Fibroblast of upper back skin (primary cell): Measurements from ENCODE around the gene PKLR.
A peak's percentile ranks its signal among the peaks of the same experiment; 100 is the strongest.

ENCODE experiments used
- DNase-seq: peaks from one replicate; pipeline ENCODE4 v3.0.0-alpha.2; 2013

Gene PKLR

DNA sequence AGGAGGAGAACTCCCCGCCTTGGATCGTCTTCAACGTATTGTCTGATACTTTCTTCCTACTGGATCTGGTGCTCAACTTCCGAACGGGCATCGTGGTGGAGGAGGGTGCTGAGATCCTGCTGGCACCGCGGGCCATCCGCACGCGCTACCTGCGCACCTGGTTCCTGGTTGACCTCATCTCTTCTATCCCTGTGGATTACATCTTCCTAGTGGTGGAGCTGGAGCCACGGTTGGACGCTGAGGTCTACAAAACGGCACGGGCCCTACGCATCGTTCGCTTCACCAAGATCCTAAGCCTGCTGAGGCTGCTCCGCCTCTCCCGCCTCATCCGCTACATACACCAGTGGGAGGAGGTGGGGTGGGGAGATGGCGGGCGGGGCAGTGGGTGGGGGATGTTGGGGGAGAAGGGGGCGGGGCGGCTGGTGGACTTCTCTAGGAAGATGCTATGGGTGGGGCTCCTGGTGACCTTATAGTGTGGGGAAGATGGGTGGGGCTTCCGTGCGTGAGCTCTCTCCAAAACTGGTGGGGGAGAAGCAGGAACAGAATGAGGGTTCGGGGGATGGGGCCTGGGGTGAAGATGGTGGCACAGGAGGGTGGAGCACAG, 18.6 kb downstream of the PKLR start:
- no peak for DNase-seq

DNA sequence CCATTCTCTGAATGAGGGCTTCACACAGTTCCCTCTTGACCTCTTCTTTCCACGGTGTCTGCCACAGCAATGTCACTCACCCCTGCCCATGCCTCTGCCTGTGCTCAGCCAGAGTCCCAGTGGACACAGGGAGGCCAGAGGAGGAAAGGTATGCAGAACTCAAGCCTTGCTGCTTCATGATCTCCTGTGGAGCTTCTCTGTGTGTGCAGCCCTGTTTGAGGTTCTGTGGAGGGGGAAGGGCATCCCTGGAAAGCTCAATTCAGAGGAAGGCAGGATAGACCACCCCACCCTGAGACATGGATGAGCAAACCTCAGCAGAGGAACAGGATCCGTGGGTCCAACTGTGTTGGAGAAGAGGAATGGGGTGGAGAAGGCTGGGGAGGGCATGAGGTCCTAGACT, 22.0 kb downstream of the PKLR start:
- no peak for DNase-seq

DNA sequence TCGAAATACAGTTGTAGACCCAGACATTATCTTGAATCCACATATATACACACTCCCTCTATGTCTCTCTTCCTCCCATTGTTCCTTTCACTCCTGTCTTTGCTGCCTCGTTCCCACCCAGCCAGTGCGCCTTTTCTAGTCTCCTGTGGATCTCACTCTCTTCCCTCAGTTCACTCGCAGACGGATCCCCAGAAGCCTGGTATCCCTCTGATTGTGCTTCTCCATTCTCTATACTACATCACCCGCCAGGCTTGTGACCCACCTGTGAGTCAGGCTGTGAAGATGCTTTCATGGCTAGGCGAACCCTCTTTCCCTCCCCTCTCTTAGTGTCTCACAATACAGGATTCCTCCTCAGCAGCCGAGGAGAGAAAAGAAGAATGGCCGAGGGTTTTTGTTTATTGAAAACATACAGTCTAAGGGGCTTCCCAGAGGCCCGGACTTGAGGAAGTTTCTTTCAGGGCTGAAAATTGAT, 22.5 kb downstream of the PKLR start:
- no peak for DNase-seq

- DNase-seq: peak; percentile 19
These were observed 23.1 kb downstream of the PKLR start for GRCh38 chr1:155277902-155278688.

DNA sequence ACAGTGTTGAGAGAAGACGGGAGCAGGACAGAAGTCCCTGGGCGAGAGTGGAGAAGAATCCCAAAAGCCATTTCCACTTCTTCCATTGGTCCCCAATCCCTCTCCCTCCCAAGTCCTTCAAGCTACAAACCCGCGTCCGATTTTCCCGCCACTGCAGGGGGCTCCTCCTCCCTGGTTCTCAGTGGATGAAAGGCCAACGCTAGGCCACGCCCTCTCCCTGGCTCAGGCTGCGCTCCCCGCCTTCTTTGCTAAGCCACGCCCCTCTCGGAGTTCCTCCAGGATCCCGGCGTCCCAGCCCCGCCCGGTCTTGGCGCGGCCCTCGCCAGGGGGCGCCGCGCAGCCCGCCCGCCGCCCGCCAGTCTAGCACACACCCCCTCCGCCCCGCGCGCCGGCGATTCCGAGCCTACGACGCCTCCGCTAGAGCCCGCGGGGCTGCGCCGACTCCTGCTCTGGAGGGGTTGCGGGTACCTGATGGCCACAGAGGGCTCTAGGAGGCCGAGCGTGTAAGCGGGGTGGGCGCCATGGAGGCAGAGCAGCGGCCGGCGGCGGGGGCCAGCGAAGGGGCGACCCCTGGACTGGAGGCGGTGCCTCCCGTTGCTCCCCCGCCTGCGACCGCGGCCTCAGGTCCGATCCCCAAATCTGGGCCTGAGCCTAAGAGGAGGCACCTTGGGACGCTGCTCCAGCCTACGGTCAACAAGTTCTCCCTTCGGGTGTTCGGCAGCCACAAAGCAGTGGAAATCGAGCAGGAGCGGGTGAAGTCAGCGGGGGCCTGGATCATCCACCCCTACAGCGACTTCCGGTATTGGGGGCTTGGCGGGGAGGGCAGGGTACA, 24.0 kb downstream of the PKLR start, which contains the start of gene HCN3:
TSS of gene HCN3 (plus strand) at position 394 of the 832 bp plus-strand sequence. CDS start at position 522, 128 bp downstream.
- DNase-seq: peak; percentile 94

GRCh38 chr1:155273343-155274245, 27.6 kb downstream of the PKLR start, which contains the start of gene CLK2:
Gene CLK2, minus strand, starts transcription at chr1:155273504. Its CDS starts 2,527 bp downstream, at chr1:155270977.
- peak; percentile 95 for DNase-seq

DNA sequence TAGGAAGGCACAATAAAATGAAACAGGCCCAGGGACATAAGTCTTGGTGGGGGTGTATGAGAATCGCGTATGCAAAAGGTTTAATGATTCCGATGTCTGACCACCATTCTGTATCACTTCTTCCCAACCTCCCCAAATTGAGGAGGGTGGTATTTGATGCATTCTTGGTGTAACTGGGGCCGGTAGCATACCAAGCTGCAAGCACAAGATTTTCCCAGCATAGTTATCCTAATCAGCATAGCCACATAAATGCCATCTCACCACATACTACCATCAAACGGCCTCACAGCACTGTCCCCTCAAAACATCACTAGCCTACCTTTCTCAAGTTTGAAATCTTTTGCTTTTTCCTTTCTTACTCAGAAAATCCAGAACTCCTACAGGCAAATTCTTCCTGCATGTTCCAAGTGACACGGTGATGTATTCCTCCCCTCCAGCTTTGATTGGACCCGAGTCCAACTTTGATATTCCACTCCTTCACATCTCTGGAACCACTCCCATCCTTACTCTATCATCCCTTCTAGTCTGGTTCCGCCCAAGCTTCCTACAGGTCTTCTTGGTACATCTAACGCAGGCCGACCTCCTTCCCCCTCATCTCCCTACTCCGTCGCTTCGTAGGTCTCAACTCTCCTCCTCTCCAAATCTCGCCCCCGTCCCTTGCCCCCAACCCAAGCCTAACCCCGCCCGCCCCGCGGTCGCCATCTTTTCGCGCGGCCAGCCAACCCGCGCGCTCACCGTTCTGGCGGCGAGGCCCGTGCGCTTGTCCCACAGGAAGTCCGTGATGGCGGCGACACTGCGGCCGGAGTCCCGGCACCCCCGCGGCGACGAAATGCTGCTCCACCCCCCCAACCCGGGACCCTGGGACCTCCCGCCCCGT, 28.5 kb downstream of the PKLR start:
- peak; percentile 56 for DNase-seq

DNA sequence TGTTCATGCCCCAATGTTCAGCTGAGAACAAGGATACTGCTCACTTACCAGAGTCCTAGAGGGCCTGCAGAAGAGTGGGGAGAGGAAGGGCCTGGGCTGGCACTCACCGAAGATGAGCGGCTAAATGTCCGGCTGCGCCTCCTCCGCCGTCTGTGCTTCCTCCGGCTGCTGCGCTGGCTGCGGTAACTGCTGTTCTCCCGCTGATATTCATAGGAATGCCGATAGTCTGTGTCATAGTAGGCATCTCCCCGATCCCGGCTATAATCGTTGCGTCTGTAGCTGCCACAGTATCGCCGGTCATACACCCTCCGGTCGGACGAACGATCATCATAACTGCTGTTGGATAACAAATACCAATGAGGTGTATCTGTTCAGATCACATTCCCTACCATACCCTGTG, 31.9 kb downstream of the PKLR start:
- no peak for DNase-seq

DNA sequence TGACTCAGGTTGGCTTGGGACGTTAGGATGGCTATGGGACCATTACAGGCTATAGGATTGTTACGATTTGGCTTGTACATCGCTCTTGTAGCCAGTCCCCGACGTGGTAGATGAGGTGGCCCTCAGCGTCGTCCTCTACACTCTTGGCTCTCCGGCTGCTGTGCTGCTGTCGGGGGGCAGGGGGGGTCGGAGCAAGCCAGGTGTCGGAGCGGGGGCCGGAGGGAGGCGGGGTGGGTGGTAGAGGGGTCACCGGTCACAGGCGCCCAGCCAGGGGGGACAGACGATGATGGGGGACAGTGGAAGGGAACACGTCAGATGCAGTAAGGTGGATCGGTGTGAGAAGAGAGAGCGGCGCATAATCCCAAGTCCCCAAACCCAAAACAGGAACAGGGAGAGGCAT, 32.6 kb downstream of the PKLR start:
- no peak for DNase-seq

- DNase-seq: no peak
These were observed 33.9 kb downstream of the PKLR start for GRCh38 chr1:155267373-155267772.

DNA sequence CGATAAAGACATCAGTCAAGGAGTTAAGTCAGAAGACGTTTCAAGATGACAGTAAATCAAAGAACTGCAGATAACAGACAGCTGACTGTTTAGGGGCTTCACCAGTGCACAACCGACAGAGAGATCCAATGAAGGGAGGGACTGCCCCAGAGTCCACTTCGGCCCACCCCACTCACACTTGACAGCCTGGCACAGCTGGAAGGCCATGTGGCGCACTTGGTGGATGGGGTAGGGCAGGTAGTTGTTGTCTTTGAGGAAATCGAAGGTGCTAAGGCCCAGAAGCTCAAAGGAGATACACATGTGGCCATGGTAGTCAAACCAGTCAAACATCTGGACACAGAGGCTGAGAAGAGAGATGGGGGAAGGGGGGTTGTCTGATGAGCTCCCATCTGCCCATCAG, 34.7 kb downstream of the PKLR start:
- DNase-seq: no peak

DNA sequence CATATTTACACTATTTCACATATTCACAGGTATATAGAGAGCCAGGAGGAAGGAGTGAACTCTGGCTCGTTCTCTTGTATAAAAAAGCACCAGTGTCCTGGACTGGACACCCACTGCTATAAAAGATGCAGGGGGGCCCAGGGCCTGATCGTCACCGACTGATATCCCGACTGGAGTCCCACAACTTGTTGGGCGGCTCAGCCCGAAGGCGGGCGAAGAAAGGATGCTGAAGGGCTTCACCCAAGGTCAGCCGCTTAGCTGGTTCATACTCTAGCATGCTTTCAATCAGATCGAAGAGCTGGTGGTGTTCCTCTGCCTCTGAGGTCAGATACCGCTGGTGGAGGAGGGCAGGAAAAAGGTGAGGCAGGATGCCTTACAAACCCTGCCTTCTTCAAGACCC, 38.2 kb downstream of the PKLR start:
- no peak for DNase-seq

DNA sequence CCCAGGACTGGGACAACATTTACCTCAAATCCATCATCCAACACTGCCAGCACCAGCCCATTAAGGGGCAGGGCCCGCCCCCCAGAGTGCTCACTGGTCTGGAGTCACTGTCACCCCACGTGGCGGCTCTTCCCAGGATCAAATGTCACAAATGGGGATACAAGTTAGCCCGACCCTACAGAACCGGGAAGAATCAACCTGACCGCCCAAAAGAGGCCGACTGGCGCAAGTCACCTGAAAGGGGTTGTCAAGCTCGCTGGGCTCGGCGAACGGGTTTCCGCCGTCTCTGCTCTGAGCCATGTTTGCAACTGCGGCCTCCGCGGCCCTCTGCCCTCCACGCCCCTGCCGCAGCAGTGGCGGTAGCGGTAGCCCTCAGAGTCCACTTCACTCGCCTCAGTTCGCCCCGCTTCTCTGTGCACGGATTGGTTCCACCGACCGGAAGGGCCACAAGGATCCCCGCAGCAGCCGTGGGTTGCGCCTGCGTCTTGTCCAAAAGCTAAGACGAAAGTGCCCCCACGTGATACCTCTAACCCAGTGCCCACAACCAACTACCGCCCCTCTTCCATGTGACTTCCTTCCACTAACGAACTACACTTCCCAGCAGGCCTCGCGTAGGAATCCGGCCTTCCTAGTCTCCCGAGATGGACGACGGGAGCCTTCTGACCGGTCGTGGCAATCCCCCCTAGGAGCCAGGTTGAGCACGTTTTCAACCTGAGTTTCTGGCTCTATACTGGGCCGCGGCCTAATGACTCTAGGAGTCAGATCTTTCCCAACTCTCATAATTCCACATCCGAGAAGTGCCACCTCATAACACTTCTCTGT, 39.2 kb downstream of the PKLR start, which contains the start of gene SCAMP3:
TSS of gene SCAMP3 (minus strand) at position 509 of the 822 bp plus-strand sequence. CDS start at position 300, 209 bp downstream.
- DNase-seq: peak; percentile 98

- DNase-seq: no peak
These were observed 39.8 kb downstream of the PKLR start for GRCh38 chr1:155261493-155261851.

GRCh38 chr1:155260276-155260675, 41.0 kb downstream of the PKLR start:
- DNase-seq: no peak

DNA sequence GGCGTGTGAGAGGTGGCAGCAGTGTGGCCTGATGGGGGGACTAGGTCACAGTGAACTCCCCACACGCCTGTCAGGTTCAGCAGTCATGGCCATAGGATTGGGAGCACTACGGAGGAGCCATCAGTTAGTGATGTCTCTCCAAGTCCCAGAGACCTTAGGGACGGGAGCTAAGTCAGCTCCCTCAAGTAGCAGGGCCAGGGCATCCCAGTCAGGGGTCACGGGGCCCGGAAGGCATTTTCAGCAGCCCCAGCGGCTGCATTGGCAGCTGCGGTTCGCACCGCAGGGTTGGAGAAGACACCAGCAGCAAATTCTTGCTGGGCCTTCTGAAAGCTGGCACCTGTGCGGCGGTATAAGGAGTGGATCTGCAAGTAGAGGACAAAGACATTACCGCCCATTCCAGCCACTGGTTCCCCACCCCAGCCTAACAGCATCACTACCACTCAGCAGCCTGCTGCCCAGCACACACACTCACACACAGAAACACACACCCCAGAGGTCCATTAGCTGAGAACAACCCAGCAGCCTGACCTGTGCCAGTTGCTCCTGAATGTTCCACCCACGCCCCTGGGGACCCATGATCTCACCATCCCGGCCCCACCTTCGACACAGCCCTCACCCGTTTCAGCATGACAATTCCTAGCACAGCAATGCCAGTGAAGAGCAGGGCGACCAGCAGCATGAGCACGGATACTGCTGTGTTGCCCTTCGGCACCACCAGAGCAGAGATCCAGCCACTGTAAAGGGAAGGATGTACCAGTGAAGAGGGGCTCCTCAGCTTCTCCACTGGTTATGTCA, 45.0 kb downstream of the PKLR start:
- DNase-seq: no peak

GRCh38 chr1:155255243-155256007, 45.8 kb downstream of the PKLR start, which contains the start of gene ENTREP3:
Gene ENTREP3, minus strand, starts transcription at chr1:155255483. Its CDS starts 606 bp downstream, at chr1:155254877.
- DNase-seq: peak; percentile 76

DNA sequence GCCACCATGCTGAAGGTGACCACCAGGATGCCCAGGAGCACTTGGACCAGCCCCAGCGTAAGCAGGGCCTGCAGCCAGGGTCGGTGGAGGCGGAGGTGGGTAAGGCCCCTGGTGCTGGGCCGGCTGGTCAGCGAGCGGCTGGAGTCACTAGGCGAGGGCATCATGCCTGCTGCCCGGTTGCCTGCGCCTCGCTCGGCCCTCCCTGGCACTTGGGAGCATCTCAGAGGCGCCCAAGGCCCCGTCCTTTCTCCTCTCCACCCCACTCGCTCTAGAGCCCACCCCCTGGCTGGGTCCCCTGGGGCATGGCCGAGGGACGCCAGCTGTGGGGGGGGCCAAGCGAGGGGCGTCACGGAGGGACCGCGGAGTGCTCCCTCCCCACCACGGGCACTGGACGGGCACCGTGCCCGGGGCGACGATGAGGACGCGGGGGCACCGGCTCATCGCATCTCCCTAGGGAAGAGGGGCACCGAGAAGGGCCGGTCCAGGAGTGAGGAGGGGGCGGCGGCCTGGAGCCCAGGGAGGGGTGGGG, 46.5 kb downstream of the PKLR start:
- no peak for DNase-seq
